ENCODE data around the gene CFAP77.

CFAP77 gene

GRCh38 chr9:132622159-132622558 is 212.1 kb downstream of the CFAP77 start:
- peak; percentile 34 for DNase-seq (ENCODE audit: low read depth)
- H3K4me3 ChIP-seq (ENCODE audit: low read length) = no peak overlapping the region
- TF ChIP-seq CTCF (conservative IDR thresholded peaks at IDR 0.05; ENCODE audit: low read length) = no peak
